Smooth muscle cell (in vitro differentiated cells): Measurements from ENCODE around the gene GLUD1. TPM values are rescaled to one million over a fixed set of nuclear protein-coding genes. Genes with fewer than 3 reads are reported as not detected.
"Not testable (repeated sequence)": the region's sequence is repeated elsewhere in the genome, so short reads cannot be mapped to it uniquely, and the experiment has no call there.

Source experiments
- DNase-seq: peaks from one replicate; lab custom pipeline; 2025; ENCODE audit not compliant: unreplicated experiment; lab: John Stamatoyannopoulos, UW
- H2AFZ ChIP-seq: fragments of 200-600 bp; sonication (generic); 2 replicates; pipeline ENCODE4 v1.6.0; 2016; ENCODE audit warnings: antibody characterized with exemption, low read depth, mild to moderate bottlenecking
- H3F3A ChIP-seq: fragments of 200-600 bp; sonication (generic); 2 replicates; pipeline ENCODE4 v1.6.0; 2017; ENCODE audit warnings: antibody characterized with exemption, low read depth
- H3K27ac ChIP-seq: fragments of 200-600 bp; sonication (generic); 2 replicates; pipeline ENCODE4 v1.5.1; 2016; ENCODE audit warnings: low read depth, mild to moderate bottlenecking
- H3K27me3 ChIP-seq: fragments of 200-600 bp; sonication (generic); 2 replicates; pipeline ENCODE4 v1.6.1; 2016; ENCODE audit warnings: low read depth, mild to moderate bottlenecking
- H3K36me3 ChIP-seq: fragments of 200-600 bp; sonication (generic); 2 replicates; pipeline ENCODE4 v1.5.1; 2016; ENCODE audit warnings: low read depth
- H3K4me1 ChIP-seq: fragments of 200-600 bp; sonication (generic); 2 replicates; pipeline ENCODE4 v1.5.1; 2016; ENCODE audit warnings: low read depth
- H3K4me2 ChIP-seq: fragments of 200-600 bp; sonication (generic); 2 replicates; pipeline ENCODE4 v1.6.0; 2016; ENCODE audit warnings: mild to moderate bottlenecking
- H3K4me3 ChIP-seq: fragments of 200-600 bp; sonication (generic); 2 replicates; pipeline ENCODE4 v1.5.1; 2016; ENCODE audit warnings: mild to moderate bottlenecking
- H3K79me2 ChIP-seq: fragments of 200-600 bp; sonication (generic); 2 replicates; pipeline ENCODE4 v1.6.0; 2016; ENCODE audit warnings: low read depth, mild to moderate bottlenecking
- H3K9ac ChIP-seq: fragments of 200-600 bp; sonication (generic); 2 replicates; pipeline ENCODE4 v1.6.0; 2016; ENCODE audit warnings: low read depth
- H3K9me3 ChIP-seq: fragments of 200-600 bp; sonication (generic); replicated peaks from 2 replicates; pipeline ENCODE4 v1.5.1; 2016; ENCODE audit warnings: low read depth
- H4K20me1 ChIP-seq: fragments of 200-600 bp; sonication (generic); 2 replicates; pipeline ENCODE4 v1.6.0; 2016; ENCODE audit warnings: low read depth
- CTCF ChIP-seq: fragments of 200-600 bp; sonication (generic); IDR thresholded peaks from 2 replicates; pipeline ENCODE4 v1.5.1; 2017; ENCODE audit warnings: borderline replicate concordance, mild to moderate bottlenecking, antibody characterized with exemption; ENCODE audit not compliant: insufficient read depth, poor library complexity, severe bottlenecking
- WGBS: methylation state at CpG from one replicate; pipeline ENCODE4 v1.1.7; 2016; ENCODE audit warnings: low lambda C conversion rate; 5-methylcytosine and 5-hydroxymethylcytosine counted together
- polyA plus RNA-seq: library from polyadenylated mRNA; unstranded; fragments of >200 nt; fragmentation: Nextera tagmentation; extraction: Ambion mirVana; gene quantifications from 2 replicates; pipeline ENCODE4 v1.2.1, GENCODE V29; 2016
- total RNA-seq: library from RNA; depleted of rRNA; stranded (reverse); fragments of >200 nt; gene quantifications from 2 replicates; pipeline ENCODE4 v1.2.3, GENCODE V29; 2014

The GLUD1 gene
- total and polyA plus RNA-seq, 2 experiments from 2014 or later: 66.9 to 119 TPM

GRCh38 chr10:87089746-87090145 is 4.9 kb downstream of the GLUD1 start:
- no peak overlapping the region for H3K9ac ChIP-seq
- H3K36me3 ChIP-seq: no peaks in the 10 kb centered on the region
- peaks cover 34% of the 10 kb centered on the region for H3K4me1 ChIP-seq
- no peak overlapping the region for H2AFZ ChIP-seq
- no peak for DNase-seq
- no peak overlapping the region for H3K4me2 ChIP-seq
- H3K4me3 ChIP-seq: no peak overlapping the region
- no peak overlapping the region for H3K27ac ChIP-seq
- no peaks in the 10 kb centered on the region for H3K9me3 ChIP-seq
- TF ChIP-seq CTCF: no peak
- peaks cover 80% of the 10 kb centered on the region for H3K79me2 ChIP-seq
- 97% methylated on average over 4 of the region's 4 CpGs for WGBS
- H3K27me3 ChIP-seq: no peaks in the 10 kb centered on the region
- peaks cover 63% of the 10 kb centered on the region for H4K20me1 ChIP-seq
- H3F3A ChIP-seq: peaks cover 10% of the 10 kb centered on the region

- Histone ChIP-seq H3K79me2 (peaks cover 67% of the 10 kb centered on the region), H3K9ac (no peak overlapping the region), H3K4me1 (peaks cover 29% of the 10 kb centered on the region), H3K4me2 (no peak overlapping the region), H2AFZ (no peak overlapping the region), H3K4me3 (no peak overlapping the region), H3K27ac (peak overlapping the region; percentile 95), H3K9me3 (no peaks in the 10 kb centered on the region), H3K36me3 (no peaks in the 10 kb centered on the region), H3F3A (peaks cover 4% of the 10 kb centered on the region), H4K20me1 (peaks cover 30% of the 10 kb centered on the region), H3K27me3 (no peaks in the 10 kb centered on the region)
- DNase-seq: no peak
- 97% methylated on average over 1 of the region's 1 CpG for WGBS
- no peak for TF ChIP-seq CTCF
These were observed 9.1 kb downstream of the GLUD1 start for GRCh38 chr10:87085537-87085936.

GRCh38 chr10:87084291-87084782 is 10.3 kb downstream of the GLUD1 start:
- not testable (repeated sequence) for H3K9me3 ChIP-seq, H3F3A ChIP-seq, H3K4me3 ChIP-seq, DNase-seq, H3K27me3 ChIP-seq, H2AFZ ChIP-seq, H3K36me3 ChIP-seq
- Histone ChIP-seq H3K27ac (peak overlapping the region; percentile 95), H3K4me1 (peaks cover 23% of the 10 kb centered on the region), H3K79me2 (peaks cover 58% of the 10 kb centered on the region), H3K4me2 (peak overlapping the region; percentile 60), H4K20me1 (peaks cover 18% of the 10 kb centered on the region), H3K9ac (peak overlapping the region; percentile 87)

DNA sequence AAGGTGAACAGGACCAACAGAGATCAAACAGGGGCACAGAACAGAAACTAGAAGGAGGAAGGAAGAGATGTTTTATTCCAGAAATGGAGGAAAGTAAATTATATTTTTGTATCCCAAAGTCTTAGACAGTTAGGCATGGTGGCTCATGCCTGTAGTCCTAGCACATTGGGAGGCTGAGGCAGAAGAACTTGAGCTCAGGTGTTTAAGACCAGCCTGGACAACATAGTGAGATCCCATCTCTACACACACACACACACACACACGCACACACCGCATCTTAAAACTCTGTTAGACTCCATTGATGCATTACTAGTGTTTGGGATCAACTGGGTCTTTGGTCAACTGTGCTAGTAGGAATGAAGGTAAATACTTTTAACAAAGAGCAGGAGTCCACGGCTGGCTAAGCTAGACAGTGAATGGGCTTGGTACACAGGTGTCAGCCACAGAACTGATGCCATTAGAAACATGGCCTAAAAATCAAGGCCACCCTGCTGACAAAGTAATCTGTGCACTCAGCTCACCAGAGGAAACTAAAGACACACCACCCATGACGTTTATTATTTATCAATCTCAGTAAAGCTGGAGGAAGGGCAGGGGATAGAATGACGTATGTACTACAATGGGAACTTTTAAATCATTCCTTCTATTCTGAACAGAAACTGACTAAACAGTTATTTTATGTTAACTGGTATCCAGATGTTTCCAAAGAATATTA is 10.9 kb downstream of the GLUD1 start:
- H3K4me3 ChIP-seq, H3F3A ChIP-seq, H3K36me3 ChIP-seq, H3K9me3 ChIP-seq, H3K27me3 ChIP-seq, H2AFZ ChIP-seq, DNase-seq: not testable (repeated sequence)
- peak overlapping the region; percentile 95 for H3K27ac ChIP-seq
- H3K4me2 ChIP-seq: peak overlapping the region; percentile 38
- peaks cover 58% of the 10 kb centered on the region for H3K79me2 ChIP-seq
- WGBS: 53% methylated on average over 5 of the region's 5 CpGs
- H3K9ac ChIP-seq: peak overlapping the region; percentile 87
- H4K20me1 ChIP-seq: peaks cover 14% of the 10 kb centered on the region
- H3K4me1 ChIP-seq: peaks cover 23% of the 10 kb centered on the region

DNA sequence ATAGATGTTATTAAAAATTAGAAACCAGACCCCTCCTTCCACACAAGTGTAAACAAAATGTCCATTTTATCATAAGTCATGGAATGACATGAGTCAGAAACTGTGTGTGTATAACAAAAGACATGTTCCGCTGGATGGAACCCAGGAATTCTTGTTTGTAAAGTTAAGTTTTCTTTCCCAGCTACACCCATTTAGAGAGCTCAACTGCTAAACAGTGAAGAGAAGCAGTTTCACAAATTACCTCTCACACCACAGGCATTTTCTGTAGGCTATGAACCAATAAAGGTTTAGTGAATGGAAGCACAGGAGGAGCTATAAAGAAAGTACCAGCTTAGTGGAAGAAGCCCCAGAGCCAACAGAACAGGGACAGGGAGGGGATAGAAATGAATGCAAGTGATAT is 12.4 kb downstream of the GLUD1 start:
- DNase-seq, H2AFZ ChIP-seq, H3K36me3 ChIP-seq, H3F3A ChIP-seq, H3K27me3 ChIP-seq, H3K4me3 ChIP-seq, H3K9me3 ChIP-seq: not testable (repeated sequence)
- peaks cover 49% of the 10 kb centered on the region for H3K79me2 ChIP-seq
- H3K4me2 ChIP-seq: peak overlapping the region; percentile 60
- H3K4me1 ChIP-seq: peaks cover 23% of the 10 kb centered on the region
- H3K9ac ChIP-seq: peak overlapping the region; percentile 76
- peaks cover 13% of the 10 kb centered on the region for H4K20me1 ChIP-seq
- WGBS: 38% methylated on average over 1 of the region's 1 CpG
- peak overlapping the region; percentile 95 for H3K27ac ChIP-seq

DNA sequence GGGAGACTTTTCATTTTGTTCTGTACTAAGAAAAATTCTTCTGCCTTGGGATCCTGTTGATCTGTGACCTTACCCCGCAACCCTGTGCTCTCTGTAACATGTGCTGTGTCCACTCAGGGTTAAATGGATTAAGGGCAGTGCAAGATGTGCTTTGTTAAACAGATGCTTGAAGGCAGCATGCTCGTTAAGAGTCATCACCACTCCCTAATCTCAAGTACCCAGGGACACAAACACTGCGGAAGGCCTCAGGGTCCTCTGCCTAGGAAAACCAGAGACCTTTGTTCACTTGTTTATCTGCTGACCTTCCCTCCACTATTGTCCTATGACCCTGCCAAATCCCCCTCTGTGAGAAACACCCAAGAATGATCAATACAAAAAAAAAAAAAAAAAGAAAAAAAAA is 13.1 kb downstream of the GLUD1 start:
- H3F3A ChIP-seq, H2AFZ ChIP-seq, H3K4me3 ChIP-seq, DNase-seq, H3K27me3 ChIP-seq, H3K36me3 ChIP-seq, H3K9me3 ChIP-seq, H4K20me1 ChIP-seq: not testable (repeated sequence)
- H3K4me2 ChIP-seq: peak overlapping the region; percentile 60
- H3K79me2 ChIP-seq: peaks cover 44% of the 10 kb centered on the region
- H3K27ac ChIP-seq: peak overlapping the region; percentile 95
- 50% methylated on average over 1 of the region's 3 CpGs for WGBS
- peaks cover 23% of the 10 kb centered on the region for H3K4me1 ChIP-seq
- H3K9ac ChIP-seq: peak overlapping the region; percentile 76

- H3K4me1 ChIP-seq: peaks cover 23% of the 10 kb centered on the region
- H3K4me2 ChIP-seq, H3K9me3 ChIP-seq, H3F3A ChIP-seq, H3K36me3 ChIP-seq, H3K27me3 ChIP-seq, H2AFZ ChIP-seq, H3K27ac ChIP-seq, H3K9ac ChIP-seq, DNase-seq, H3K4me3 ChIP-seq: not testable (repeated sequence)
- H3K79me2 ChIP-seq: peaks cover 37% of the 10 kb centered on the region
- WGBS: 94% methylated on average over 9 of the region's 31 CpGs
- peaks cover 14% of the 10 kb centered on the region for H4K20me1 ChIP-seq
These were observed 14.0 kb downstream of the GLUD1 start for GRCh38 chr10:87080621-87081020.
